OCI-LY1 (cell line): ENCODE results near the gene GBX2.

ENCODE experiments used
- EZH2 ChIP-seq: fragments of 200-600 bp; sonication (generic), shearing (Covaris generic); IDR thresholded peaks from 2 replicates; pipeline ENCODE4 v1.8.0; 2017; ENCODE audit warnings: borderline replicate concordance, mixed run types, mild to moderate bottlenecking, antibody characterized with exemption, low read length, moderate library complexity, mixed read lengths
- TF ChIP-seq, protein P1 (sequence below): fragments of 200-600 bp; sonication (generic), shearing (Covaris generic); IDR thresholded peaks from 2 replicates; pipeline ENCODE4 v1.5.1; 2017; ENCODE audit warnings: mild to moderate bottlenecking, antibody characterized with exemption, low read length, moderate library complexity, mixed read lengths

DNA sequence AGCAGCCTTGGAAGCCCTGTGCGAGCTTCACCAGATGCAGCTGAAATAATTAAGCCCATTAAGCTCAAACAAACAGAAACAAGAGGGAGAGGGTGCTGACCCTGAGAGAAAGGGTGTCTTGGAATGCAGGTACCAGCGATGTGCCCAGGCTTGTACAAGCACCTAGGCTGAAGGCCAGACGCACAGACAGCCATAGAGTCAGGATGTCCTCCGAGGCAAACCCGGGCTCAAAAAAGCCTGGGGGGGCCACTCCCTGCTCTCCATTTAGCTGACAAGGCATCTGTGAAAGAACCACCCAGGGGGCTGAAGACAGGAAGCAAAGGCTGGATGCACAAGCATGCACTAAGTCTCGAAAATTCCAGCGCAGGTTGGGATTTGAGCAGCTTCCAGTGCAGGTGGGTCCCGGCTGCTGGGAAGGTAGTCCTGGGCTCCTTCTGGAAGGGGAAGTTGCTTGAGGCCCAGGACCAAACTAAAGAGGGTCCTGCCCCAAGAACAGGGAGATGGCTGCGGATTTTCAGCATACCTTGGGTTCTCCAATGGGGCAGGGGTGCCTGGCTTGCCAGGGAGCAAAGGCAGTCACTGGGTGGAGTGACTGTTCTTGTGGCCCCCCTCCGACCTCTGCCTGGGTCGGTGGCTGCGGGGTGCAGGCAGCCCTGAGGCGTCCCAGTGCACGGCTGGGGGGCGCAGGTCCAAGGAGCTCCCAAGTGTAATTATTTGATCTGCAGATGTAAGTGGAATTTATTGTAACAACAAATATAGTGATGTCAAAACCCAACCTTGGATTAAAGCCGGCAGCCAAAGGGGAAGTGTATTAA lies 5.9 kb downstream of the GBX2 start:
- TF ChIP-seq, protein P1, sequence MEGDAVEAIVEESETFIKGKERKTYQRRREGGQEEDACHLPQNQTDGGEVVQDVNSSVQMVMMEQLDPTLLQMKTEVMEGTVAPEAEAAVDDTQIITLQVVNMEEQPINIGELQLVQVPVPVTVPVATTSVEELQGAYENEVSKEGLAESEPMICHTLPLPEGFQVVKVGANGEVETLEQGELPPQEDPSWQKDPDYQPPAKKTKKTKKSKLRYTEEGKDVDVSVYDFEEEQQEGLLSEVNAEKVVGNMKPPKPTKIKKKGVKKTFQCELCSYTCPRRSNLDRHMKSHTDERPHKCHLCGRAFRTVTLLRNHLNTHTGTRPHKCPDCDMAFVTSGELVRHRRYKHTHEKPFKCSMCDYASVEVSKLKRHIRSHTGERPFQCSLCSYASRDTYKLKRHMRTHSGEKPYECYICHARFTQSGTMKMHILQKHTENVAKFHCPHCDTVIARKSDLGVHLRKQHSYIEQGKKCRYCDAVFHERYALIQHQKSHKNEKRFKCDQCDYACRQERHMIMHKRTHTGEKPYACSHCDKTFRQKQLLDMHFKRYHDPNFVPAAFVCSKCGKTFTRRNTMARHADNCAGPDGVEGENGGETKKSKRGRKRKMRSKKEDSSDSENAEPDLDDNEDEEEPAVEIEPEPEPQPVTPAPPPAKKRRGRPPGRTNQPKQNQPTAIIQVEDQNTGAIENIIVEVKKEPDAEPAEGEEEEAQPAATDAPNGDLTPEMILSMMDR = no peak
- no peak for TF ChIP-seq EZH2
